KMS-11 (cell line): ENCODE results near the gene ANXA9.

Source experiments
- H2AFZ ChIP-seq: fragments of 200-600 bp; sonication (generic); 2 replicates; pipeline ENCODE4 v1.6.1; 2016; ENCODE audit warnings: antibody characterized with exemption, mixed run types, low read depth
- H3K27ac ChIP-seq: fragments of 200-600 bp; sonication (generic); 2 replicates; pipeline ENCODE4 v1.6.1; 2016; ENCODE audit warnings: mild to moderate bottlenecking, mixed run types
- H3K27me3 ChIP-seq: fragments of 200-600 bp; sonication (generic); 2 replicates; pipeline ENCODE4 v1.6.1; 2017; ENCODE audit warnings: mild to moderate bottlenecking, low read depth, mixed run types, moderate library complexity; ENCODE audit not compliant: insufficient read depth
- H3K36me3 ChIP-seq: fragments of 200-600 bp; sonication (generic); 2 replicates; pipeline ENCODE4 v1.6.1; 2017; ENCODE audit warnings: mild to moderate bottlenecking, mixed run types; ENCODE audit not compliant: insufficient read depth
- H3K4me1 ChIP-seq: fragments of 200-600 bp; sonication (generic); 2 replicates; pipeline ENCODE4 v1.6.1; 2016; ENCODE audit warnings: mild to moderate bottlenecking, low read depth, mixed run types; ENCODE audit not compliant: poor library complexity, severe bottlenecking
- H3K4me2 ChIP-seq: fragments of 200-600 bp; sonication (generic); 2 replicates; pipeline ENCODE4 v1.7.0; 2016; ENCODE audit warnings: mild to moderate bottlenecking, mixed run types
- H3K4me3 ChIP-seq: fragments of 200-600 bp; sonication (generic); IDR thresholded peaks from 2 replicates; pipeline ENCODE4 v1.6.1; 2017; ENCODE audit warnings: low read depth, low read length, mixed read lengths; ENCODE audit not compliant: insufficient read depth
- H3K79me2 ChIP-seq: fragments of 200-600 bp; sonication (generic); 2 replicates; pipeline ENCODE4 v1.6.1; 2016; ENCODE audit warnings: low read depth, mixed run types; ENCODE audit not compliant: insufficient read depth
- H3K9ac ChIP-seq: fragments of 200-600 bp; sonication (generic); 2 replicates; pipeline ENCODE4 v1.6.1; 2016; ENCODE audit warnings: mild to moderate bottlenecking, mixed run types
- H4K20me1 ChIP-seq: fragments of 200-600 bp; sonication (generic); 2 replicates; pipeline ENCODE4 v1.6.1; 2016; ENCODE audit warnings: mild to moderate bottlenecking, mixed run types; ENCODE audit not compliant: insufficient read depth
- CTCF ChIP-seq: fragments of 200-600 bp; sonication (generic); conservative IDR thresholded peaks from 2 replicates; pipeline ENCODE4 v1.6.1; 2017; ENCODE audit warnings: low read depth, mild to moderate bottlenecking, antibody characterized with exemption, low read length, moderate library complexity, mixed read lengths

The ANXA9 gene

DNA sequence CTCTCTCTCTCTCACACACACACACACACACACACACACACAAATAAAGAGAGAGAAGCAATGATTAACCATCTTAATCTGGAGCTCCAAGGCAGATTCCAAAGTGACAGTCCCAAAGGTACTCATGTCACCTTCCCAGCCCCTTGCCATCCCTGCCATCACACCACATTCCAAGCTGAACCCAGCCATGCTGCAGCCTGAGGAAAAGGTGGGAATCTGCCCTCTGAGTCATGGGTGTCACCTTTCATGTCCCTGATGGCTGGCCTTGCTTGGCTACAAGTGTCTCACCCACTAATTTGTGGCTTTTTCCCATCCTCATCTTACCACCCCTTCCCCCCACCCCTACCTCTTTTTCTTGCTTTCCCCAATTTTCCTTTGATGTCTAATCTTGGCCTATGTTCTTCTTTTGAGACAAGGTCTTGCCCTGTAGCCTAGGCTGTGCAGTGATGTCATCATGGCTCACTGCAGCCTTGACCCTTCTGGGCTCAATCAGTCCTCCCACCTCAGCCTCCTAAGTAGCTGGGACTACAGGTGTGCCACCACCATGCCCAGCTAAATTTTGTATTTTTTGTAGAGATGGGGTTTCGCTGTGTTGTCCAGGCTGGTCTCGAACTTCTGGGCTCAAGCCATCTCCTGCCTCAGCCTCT, 3.2 kb downstream of the ANXA9 start:
- TF ChIP-seq CTCF: no peak
- H3K79me2 ChIP-seq: no peaks in the 10 kb centered on the region
- no peaks in the 10 kb centered on the region for H4K20me1 ChIP-seq
- no peak overlapping the region for H2AFZ ChIP-seq
- no peak overlapping the region for H3K9ac ChIP-seq
- no peaks in the 10 kb centered on the region for H3K36me3 ChIP-seq
- peaks cover 16% of the 10 kb centered on the region for H3K4me1 ChIP-seq
- no peak overlapping the region for H3K27ac ChIP-seq
- no peak overlapping the region for H3K4me2 ChIP-seq
- no peaks in the 10 kb centered on the region for H3K27me3 ChIP-seq
- H3K4me3 ChIP-seq: no peak overlapping the region

DNA sequence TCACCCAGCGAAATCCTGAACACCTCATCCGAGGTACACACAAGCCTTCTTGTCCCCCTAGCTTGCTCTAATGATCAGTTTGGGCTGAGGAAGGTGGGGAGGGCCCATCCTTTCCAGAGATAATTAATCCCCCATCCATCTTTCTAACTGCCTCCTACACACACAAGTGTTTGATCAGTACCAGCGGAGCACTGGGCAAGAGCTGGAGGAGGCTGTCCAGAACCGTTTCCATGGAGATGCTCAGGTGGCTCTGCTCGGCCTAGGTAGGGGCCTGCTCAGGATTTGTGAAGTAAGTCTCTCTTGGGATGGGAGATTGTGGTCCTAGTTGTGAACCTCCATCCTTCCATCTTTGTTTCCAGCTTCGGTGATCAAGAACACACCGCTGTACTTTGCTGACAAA, 5.8 kb downstream of the ANXA9 start:
- no peak overlapping the region for H3K4me3 ChIP-seq
- no peak overlapping the region for H3K9ac ChIP-seq
- H3K4me2 ChIP-seq: no peak overlapping the region
- H3K27me3 ChIP-seq: no peaks in the 10 kb centered on the region
- no peaks in the 10 kb centered on the region for H3K79me2 ChIP-seq
- H3K36me3 ChIP-seq: no peaks in the 10 kb centered on the region
- no peak overlapping the region for H2AFZ ChIP-seq
- no peaks in the 10 kb centered on the region for H4K20me1 ChIP-seq
- H3K27ac ChIP-seq: no peak overlapping the region
- H3K4me1 ChIP-seq: no peaks in the 10 kb centered on the region
- TF ChIP-seq CTCF: no peak

DNA sequence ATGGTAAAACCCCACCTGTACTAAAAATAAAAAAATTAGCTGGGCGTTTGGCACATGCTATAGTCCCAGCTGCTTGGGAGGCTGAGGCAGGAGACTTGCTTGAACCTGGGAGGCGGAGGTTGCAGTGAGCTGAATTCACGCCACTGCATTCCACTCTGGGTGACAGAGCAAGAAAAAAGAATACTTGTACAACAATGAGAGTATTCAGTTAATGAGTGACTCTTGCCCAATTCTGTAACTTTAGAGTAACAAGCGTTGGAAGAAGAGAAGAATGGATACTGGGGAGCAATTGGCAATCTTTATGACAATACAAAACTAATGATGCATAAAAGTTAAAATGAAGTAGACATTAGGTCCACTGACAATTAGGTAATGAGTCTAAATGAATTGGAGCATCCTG, 10.5 kb downstream of the ANXA9 start:
- no peaks in the 10 kb centered on the region for H3K36me3 ChIP-seq
- H3K27me3 ChIP-seq: no peaks in the 10 kb centered on the region
- peaks cover 18% of the 10 kb centered on the region for H3K4me1 ChIP-seq
- no peaks in the 10 kb centered on the region for H3K79me2 ChIP-seq
- H3K4me2 ChIP-seq: no peak overlapping the region
- no peaks in the 10 kb centered on the region for H4K20me1 ChIP-seq
- H3K9ac ChIP-seq: no peak overlapping the region
- no peak overlapping the region for H3K27ac ChIP-seq
- H2AFZ ChIP-seq: no peak overlapping the region
- no peak for TF ChIP-seq CTCF
- H3K4me3 ChIP-seq: no peak overlapping the region

DNA sequence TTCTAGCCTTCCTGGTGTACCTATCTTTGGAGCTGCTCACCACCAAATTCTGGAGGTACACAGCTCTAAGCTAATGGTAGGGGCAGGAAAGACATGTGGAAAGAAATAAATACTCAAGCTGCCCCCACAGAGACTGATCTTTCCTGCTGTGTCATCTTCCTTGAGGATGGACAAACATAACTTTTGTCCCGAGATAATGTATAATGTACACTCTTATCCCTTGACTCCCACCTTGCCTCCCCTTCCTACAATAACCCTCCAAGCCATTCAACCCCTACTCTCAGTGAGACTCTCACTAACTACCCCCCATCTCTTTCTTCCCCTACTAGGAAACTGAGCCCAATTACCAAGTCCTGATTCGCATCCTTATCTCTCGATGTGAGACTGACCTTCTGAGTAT, 12.2 kb downstream of the ANXA9 start:
- H3K9ac ChIP-seq: no peak overlapping the region
- no peaks in the 10 kb centered on the region for H3K79me2 ChIP-seq
- H4K20me1 ChIP-seq: no peaks in the 10 kb centered on the region
- H3K4me2 ChIP-seq: no peak overlapping the region
- H3K4me1 ChIP-seq: peaks cover 23% of the 10 kb centered on the region
- no peak overlapping the region for H3K27ac ChIP-seq
- H3K4me3 ChIP-seq: no peak overlapping the region
- no peaks in the 10 kb centered on the region for H3K27me3 ChIP-seq
- H3K36me3 ChIP-seq: no peaks in the 10 kb centered on the region
- H2AFZ ChIP-seq: no peak overlapping the region
- TF ChIP-seq CTCF: no peak
